Measurements from ENCODE around the gene PPP3R1. TPM values are rescaled to one million over a fixed set of nuclear protein-coding genes. Genes with fewer than 3 reads are reported as not detected.

Gene PPP3R1
- total and polyA plus RNA-seq, 7 donors, result 19.2 to 69.4 (median 45.7) TPM

DNA sequence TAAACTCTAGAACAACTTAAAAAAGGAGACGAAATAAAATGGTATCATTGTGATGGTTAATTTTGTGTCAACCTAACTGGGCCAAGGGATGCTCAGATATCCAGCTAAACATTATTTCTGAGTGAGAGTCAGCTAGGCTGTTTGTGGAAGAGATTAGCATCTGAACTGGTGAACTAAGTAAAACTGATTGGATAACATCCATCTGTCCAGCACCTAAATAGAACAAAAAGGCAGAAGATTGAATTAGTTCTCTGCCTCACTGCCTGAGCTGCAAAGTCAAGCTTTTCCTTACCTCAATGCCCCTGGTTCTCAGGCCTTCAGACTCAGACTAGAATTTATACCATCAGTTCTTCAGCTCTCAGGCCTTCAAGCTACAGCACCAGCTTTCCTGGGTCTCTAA lies 30.0 kb downstream of the PPP3R1 start:
- TF ChIP-seq, protein P1, sequence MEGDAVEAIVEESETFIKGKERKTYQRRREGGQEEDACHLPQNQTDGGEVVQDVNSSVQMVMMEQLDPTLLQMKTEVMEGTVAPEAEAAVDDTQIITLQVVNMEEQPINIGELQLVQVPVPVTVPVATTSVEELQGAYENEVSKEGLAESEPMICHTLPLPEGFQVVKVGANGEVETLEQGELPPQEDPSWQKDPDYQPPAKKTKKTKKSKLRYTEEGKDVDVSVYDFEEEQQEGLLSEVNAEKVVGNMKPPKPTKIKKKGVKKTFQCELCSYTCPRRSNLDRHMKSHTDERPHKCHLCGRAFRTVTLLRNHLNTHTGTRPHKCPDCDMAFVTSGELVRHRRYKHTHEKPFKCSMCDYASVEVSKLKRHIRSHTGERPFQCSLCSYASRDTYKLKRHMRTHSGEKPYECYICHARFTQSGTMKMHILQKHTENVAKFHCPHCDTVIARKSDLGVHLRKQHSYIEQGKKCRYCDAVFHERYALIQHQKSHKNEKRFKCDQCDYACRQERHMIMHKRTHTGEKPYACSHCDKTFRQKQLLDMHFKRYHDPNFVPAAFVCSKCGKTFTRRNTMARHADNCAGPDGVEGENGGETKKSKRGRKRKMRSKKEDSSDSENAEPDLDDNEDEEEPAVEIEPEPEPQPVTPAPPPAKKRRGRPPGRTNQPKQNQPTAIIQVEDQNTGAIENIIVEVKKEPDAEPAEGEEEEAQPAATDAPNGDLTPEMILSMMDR (IDR thresholded peaks at IDR 0.05), result no peak
- intact Hi-C loops (cut with DNase I), result no loop called here
- ATAC-seq, result no peak
- Histone ChIP-seq H3K4me3 (no peak overlapping the region), H3K27me3 (ENCODE audit: insufficient read depth in 3 of 3, low read length in 2 of 3) (no peaks in the 10 kb centered on the region), H3K36me3 (ENCODE audit: insufficient read depth in 1 of 2, low read depth in 1 of 2) (no peaks in the 10 kb centered on the region), H3K9me3 (no peaks in the 10 kb centered on the region), H3K4me1 (peaks cover 63% of the 10 kb centered on the region), H3K27ac (peak overlapping the region; percentile 30)
- 61 to 93% (median 76%) methylated on average over 1 of the region's 1 CpG for WGBS, 3 donors
- DNase-seq, result no peak

DNA sequence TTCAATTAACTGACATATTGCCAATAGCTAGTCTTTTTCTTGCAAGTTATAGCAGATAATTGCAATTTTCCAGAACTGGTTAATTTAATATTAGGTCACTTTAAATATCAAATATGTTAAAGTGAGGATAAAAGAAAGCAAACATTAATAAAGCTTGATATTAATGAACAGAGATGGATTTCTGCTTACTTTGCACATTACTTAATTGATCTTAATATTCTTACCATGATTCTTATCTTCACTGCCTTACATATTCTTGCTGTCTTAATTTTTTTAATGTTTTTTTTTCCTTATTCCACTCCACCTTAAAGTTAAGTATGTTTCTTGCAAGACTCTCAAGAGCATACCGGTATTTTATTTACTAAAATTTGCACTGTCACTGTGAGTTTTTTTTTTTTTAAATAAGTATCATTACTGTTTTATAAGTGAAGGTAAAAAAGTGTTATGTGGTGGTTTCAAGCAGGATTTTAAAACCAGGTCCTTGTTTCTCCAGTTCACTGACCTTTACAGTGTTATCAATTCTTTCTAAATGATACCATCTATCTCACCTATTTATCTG lies 33.9 kb downstream of the PPP3R1 start:
- intact Hi-C loops (cut with DNase I), result no loop called here
- 31 to 60% (median 31%) methylated on average over 1 of the region's 1 CpG for WGBS, 3 donors
- Histone ChIP-seq H3K4me1 (peaks cover 72% of the 10 kb centered on the region), H3K27me3 (ENCODE audit: insufficient read depth in 3 of 3, low read length in 2 of 3) (no peaks in the 10 kb centered on the region), H3K27ac (peak overlapping the region; percentile 30), H3K36me3 (ENCODE audit: insufficient read depth in 1 of 2, low read depth in 1 of 2) (no peaks in the 10 kb centered on the region), H3K9me3 (no peaks in the 10 kb centered on the region), H3K4me3 (peak overlapping the region; percentile 17)
- TF ChIP-seq, protein P1 (IDR thresholded peaks at IDR 0.05), result no peak
- no peak for ATAC-seq
- no peak for DNase-seq

- Histone ChIP-seq H3K4me3 (peak overlapping the region; percentile 17), H3K27ac (peak overlapping the region; percentile 30), H3K9me3 (no peaks in the 10 kb centered on the region), H3K27me3 (ENCODE audit: insufficient read depth in 3 of 3, low read length in 2 of 3) (no peaks in the 10 kb centered on the region), H3K36me3 (ENCODE audit: insufficient read depth in 1 of 2, low read depth in 1 of 2) (no peaks in the 10 kb centered on the region), H3K4me1 (peaks cover 72% of the 10 kb centered on the region)
- no peak for DNase-seq
- intact Hi-C loops (cut with DNase I), result no loop called here
- ATAC-seq, result no peak
- 31 to 47% (median 46%) methylated on average over 3 of the region's 3 CpGs for WGBS, 3 donors
- TF ChIP-seq, protein P1 (IDR thresholded peaks at IDR 0.05), result no peak
Measured at GRCh38 chr2:68217729-68218128, 34.6 kb downstream of the PPP3R1 start.

DNA sequence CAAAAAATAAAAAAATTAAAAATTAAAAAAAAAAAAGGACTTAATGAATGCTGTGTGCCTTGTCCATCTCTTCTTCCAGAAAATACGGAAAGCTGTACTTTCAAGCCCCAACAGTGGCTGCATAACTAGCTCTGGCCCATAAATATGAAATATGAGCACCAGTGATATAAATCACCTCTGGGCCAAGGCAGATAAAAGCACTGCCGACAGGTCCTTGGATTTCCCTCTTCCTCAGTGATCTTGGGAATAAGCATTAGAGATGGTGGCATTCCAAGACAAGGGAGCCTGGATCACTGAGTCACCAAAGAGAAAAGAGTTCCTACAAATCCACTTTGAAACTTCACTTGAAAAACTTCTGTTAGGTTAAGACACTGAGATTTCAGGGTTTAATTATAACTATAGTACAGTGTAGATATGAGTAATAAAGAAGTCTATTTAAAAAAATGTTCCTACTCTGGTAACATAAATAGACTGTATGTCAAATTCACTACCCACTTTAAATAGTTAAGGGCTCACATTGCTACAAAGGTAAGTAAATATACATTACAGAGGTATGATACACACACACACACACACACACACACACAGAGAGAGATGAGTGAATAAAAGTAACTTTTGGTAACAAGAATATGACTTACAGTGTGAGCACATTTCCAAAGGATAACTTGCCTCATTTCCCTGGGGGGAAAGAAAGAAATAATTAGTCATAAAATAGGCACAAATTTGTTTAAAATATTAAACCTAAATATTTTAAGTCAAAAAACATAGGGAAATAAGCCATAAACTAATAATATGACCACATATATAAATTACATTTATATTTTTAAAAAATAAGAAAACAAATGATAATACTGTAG lies 35.6 kb downstream of the PPP3R1 start:
- peaks cover 72% of the 10 kb centered on the region for H3K4me1 ChIP-seq
- no peaks in the 10 kb centered on the region for H3K36me3 ChIP-seq (ENCODE audit: insufficient read depth in 1 of 2, low read depth in 1 of 2)
- WGBS, 3 donors, result 9 to 24% (median 20%) methylated on average over 2 of the region's 2 CpGs
- TF ChIP-seq, protein P1 (IDR thresholded peaks at IDR 0.05), result no peak
- DNase-seq (no peak), ATAC-seq (peak in 3 of 4 donors; percentile 60 to 76 (median 72))
- H3K27me3 ChIP-seq (ENCODE audit: insufficient read depth in 3 of 3, low read length in 2 of 3), result no peaks in the 10 kb centered on the region
- intact Hi-C loops (cut with DNase I), result no loop called here
- no peaks in the 10 kb centered on the region for H3K9me3 ChIP-seq
- H3K27ac ChIP-seq, result peak overlapping the region; percentile 30
- no peak overlapping the region for H3K4me3 ChIP-seq

Data from psoas muscle (tissue), 8 donors.